ENCODE results near the gene STARD13.
"Not testable (repeated sequence)": the region's sequence is repeated elsewhere in the genome, so short reads cannot be mapped to it uniquely, and the experiment has no call there.

Gene STARD13

DNA sequence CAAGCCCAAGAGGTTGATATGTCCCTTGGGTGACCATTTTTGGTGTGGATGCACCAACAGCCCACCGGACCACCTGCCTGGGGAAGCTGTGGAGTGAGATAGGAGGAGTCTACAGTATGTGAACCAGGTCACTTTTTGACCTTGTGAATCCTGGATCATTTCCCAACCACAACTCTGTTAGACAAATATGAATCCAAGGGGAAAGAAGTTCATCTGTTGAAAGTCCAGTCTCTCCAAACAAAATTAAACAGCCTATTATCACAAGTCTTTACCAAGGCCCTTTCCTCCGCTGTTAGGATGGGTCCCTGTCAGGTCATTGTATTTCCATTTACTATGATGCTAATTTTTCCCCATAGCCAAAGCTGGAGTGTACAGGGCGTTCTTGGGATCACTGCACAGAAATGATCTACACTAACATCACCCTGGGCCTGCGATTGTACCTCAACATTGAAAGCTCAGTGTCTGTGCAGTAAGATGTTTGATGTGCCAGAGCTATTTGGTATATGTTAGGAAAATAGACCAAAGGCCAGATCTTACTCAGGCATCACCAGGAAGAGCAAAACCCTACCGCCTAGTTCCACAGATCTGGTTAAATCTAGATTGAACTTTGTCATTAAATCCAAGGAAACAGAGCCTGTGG lies 117.1 kb downstream of the STARD13 start:
- Histone ChIP-seq H3K4me3 (no peak overlapping the region), H3K27ac (peak overlapping the region; percentile 5 to 65)
- TF ChIP-seq, protein P1, sequence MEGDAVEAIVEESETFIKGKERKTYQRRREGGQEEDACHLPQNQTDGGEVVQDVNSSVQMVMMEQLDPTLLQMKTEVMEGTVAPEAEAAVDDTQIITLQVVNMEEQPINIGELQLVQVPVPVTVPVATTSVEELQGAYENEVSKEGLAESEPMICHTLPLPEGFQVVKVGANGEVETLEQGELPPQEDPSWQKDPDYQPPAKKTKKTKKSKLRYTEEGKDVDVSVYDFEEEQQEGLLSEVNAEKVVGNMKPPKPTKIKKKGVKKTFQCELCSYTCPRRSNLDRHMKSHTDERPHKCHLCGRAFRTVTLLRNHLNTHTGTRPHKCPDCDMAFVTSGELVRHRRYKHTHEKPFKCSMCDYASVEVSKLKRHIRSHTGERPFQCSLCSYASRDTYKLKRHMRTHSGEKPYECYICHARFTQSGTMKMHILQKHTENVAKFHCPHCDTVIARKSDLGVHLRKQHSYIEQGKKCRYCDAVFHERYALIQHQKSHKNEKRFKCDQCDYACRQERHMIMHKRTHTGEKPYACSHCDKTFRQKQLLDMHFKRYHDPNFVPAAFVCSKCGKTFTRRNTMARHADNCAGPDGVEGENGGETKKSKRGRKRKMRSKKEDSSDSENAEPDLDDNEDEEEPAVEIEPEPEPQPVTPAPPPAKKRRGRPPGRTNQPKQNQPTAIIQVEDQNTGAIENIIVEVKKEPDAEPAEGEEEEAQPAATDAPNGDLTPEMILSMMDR (IDR thresholded peaks at IDR 0.05): no peak
- DNase-seq (ENCODE audit: low spot score): no peak

DNA sequence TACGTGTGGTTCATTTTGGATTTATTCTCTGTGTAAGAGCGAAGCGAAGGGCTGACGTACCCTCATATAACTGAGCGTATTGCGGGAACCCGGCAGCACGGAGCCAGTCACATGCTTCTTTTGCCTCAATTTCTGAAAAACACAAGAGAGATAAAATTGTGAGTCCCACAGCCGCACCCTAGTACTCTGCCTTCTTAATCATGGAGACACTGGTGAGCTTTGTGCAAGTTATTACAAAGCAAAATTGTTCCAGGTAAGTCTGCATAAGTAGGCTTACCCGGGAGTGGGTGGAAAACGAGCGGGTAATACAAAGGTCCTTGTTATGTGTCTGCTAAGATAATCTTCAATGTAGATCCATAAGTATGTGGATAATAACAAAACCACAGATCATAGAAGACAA lies 118.1 kb downstream of the STARD13 start:
- DNase-seq (ENCODE audit: low spot score): no peak
- TF ChIP-seq, protein P1 (IDR thresholded peaks at IDR 0.05): no peak
- H3K27ac ChIP-seq: peak overlapping the region in 1 of 2 donors; percentile 3
- H3K4me3 ChIP-seq: no peak overlapping the region

GRCh38 chr13:33165787-33166186 lies 119.8 kb downstream of the STARD13 start:
- no peak overlapping the region for H3K27ac ChIP-seq
- DNase-seq (ENCODE audit: low spot score): no peak
- no peak overlapping the region for H3K4me3 ChIP-seq
- TF ChIP-seq, protein P1 (IDR thresholded peaks at IDR 0.05): no peak

DNA sequence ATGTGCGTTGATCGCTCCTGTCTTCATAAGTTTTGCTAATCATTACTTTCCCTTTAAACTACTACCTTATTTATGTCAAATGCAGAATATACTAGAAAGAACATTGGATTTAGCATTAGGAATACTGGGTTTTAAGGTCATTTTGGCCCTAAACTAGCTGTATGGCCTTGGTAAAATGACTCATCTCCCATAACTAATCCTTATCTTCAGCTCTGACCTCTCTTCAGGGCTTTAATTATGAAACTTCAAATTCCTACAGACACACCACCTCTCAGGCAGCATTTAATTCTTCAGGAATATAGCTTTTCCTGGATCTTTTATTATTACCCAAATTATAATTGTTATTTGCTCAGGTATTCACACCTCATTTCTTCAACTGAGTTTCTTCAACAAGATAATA lies 121.2 kb downstream of the STARD13 start:
- H3K27ac ChIP-seq: no peak overlapping the region
- no peak overlapping the region for H3K4me3 ChIP-seq
- DNase-seq (ENCODE audit: low spot score): no peak
- TF ChIP-seq, protein P1 (IDR thresholded peaks at IDR 0.05): no peak

DNA sequence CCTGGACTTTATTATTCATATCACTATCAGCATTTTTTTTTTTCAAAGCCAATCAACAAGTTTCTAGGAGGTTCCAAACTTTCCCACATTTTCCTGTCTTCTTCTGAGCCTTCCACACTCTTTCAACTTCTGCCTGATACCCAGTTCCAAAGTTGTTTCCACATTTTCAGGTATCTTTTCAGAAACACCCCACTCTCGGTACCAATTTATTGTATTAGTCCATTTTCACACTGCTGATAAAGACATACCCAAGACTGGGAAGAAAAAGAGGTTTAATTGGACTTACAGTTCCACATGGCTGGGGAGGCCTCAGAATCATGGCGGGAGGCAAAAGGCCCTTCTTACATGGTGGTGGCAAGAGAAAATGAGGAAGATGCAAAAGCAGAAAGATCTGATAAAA lies 122.8 kb downstream of the STARD13 start:
- DNase-seq (ENCODE audit: low spot score); H3K27ac ChIP-seq; H3K4me3 ChIP-seq: not testable (repeated sequence)

DNA sequence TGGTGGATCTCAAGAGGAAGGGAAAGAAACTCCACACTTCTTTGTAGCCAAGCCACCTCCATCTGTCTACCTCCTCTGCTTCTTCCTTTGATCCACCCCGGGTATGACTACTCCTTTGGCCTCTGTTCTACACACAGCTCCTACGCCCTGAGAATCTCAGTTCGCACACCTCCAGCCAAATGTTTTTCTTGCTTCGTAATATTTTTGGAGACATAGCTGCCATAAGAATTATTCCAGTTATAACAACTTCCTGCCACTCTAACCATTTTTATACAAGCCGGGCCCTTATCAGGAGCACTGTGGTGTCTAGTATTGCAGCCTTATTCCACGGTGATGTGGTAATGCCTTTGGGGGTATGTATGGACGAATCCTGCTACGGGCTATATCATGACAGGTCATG lies 126.7 kb downstream of the STARD13 start:
- no peak overlapping the region for H3K4me3 ChIP-seq
- DNase-seq (ENCODE audit: low spot score): no peak
- TF ChIP-seq, protein P1 (IDR thresholded peaks at IDR 0.05): no peak
- H3K27ac ChIP-seq: peak overlapping the region in 1 of 2 donors; percentile 71

DNA sequence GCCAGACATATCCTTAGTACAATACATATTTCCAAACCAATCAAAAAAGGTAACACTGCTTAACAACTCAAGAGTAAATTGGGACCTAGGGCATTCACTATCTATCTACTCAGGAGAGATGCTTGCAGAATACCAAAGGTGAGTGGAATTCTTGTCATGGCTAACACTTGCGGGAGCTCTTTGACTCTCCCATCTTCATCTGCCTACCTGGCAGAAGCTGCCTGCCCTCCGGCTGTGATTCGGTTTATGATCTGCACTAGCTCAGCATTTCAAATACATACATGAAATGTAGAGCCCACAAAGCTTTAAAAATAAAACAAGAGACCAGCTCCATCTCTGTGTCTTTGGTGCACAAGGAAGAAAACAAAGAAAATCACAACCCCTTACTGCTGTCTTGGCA lies 127.3 kb downstream of the STARD13 start:
- TF ChIP-seq, protein P1 (IDR thresholded peaks at IDR 0.05): no peak
- peak overlapping the region in 1 of 2 donors; percentile 71 for H3K27ac ChIP-seq
- no peak for DNase-seq (ENCODE audit: low spot score)
- no peak overlapping the region for H3K4me3 ChIP-seq
